Measurements from ENCODE around the gene TMSB4Y. TPM values are rescaled to one million over a fixed set of nuclear protein-coding genes. Genes with fewer than 3 reads are reported as not detected.

TMSB4Y gene
- polyA plus RNA-seq, 4 donors: 2.2 to 3.9 (median 2.5) TPM; not detected in 1

DNA sequence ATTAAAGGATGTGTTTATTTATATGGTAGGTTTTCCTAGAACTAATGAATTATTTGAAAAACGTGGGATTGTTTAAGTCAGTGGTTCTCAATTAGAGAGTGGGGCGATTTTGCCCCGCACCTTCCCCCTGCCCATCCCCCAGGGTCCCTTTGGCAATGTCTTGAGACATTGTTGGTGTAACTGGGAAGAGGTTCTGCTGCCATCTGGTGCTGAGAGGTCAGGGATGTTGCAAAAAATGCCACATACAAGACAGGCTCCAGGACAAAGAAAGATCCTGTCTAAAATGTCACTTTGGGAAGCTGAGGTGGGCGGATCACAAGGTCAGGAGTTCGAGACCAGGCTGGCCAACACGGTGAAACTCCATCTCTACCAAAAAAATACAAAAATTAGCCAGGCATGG, 25.8 kb downstream of the TMSB4Y start:
- no peak overlapping the region for H3K27ac ChIP-seq (ENCODE audit: low read depth in 1 of 3, low read length in 2 of 3)
- FAIRE-seq: no peak
- H3K4me1 ChIP-seq (ENCODE audit: control insufficient read depth in 3 of 3, insufficient read depth in 2 of 3, low read depth in 1 of 3, low read length in 2 of 3): no peaks in the 10 kb centered on the region
- H3K36me3 ChIP-seq (ENCODE audit: control insufficient read depth in 3 of 3, insufficient read depth in 2 of 3, low read depth in 1 of 3, low read length in 3 of 3): no peaks in the 10 kb centered on the region
- peak in 1 of 2 donors; percentile 1 for DNase-seq
- no peak overlapping the region for H3K4me3 ChIP-seq (ENCODE audit: low read depth in 1 of 3, low read length in 3 of 3)
- 77 to 79% methylated on average over 6 of the region's 6 CpGs; no CpG with 5 or more reads in 1 of the 3 donors for WGBS, 3 donors
- no peaks in the 10 kb centered on the region for H3K27me3 ChIP-seq (ENCODE audit: control insufficient read depth in 3 of 3, insufficient read depth in 3 of 3, low read length in 3 of 3)
- no peaks in the 10 kb centered on the region for H3K9me3 ChIP-seq (ENCODE audit: control insufficient read depth in 2 of 2, insufficient read depth in 1 of 2, low read depth in 1 of 2, low read length in 1 of 2)

DNA sequence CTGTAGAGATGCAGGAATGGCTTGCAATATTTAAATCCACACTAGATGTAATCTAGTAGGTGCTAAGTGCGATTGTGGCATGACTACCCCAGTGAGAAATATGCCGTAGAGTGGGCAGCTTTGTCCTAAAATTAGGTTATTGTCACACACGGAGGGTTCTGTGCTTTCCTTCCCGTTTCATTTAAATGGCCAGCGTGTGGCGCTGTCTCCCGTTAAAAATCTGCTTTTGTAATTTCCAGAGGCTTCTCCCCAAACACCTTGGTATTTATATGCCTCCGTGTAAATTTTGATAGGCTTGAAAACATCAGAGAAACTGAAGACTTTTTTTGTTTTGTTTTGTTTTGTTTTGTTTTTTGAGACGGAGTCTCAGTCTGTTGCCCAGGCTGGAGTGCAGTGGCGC, 34.9 kb downstream of the TMSB4Y start:
- Histone ChIP-seq H3K4me3 (ENCODE audit: low read depth in 1 of 3, low read length in 3 of 3) (no peak overlapping the region), H3K4me1 (ENCODE audit: control insufficient read depth in 3 of 3, insufficient read depth in 2 of 3, low read depth in 1 of 3, low read length in 2 of 3) (no peaks in the 10 kb centered on the region), H3K36me3 (ENCODE audit: control insufficient read depth in 3 of 3, insufficient read depth in 2 of 3, low read depth in 1 of 3, low read length in 3 of 3) (no peaks in the 10 kb centered on the region), H3K27ac (ENCODE audit: low read depth in 1 of 3, low read length in 2 of 3) (no peak overlapping the region), H3K9me3 (ENCODE audit: control insufficient read depth in 2 of 2, insufficient read depth in 1 of 2, low read depth in 1 of 2, low read length in 1 of 2) (no peaks in the 10 kb centered on the region), H3K27me3 (ENCODE audit: control insufficient read depth in 3 of 3, insufficient read depth in 3 of 3, low read length in 3 of 3) (no peaks in the 10 kb centered on the region)
- WGBS, 3 donors: 23 to 36% methylated on average over 10 of the region's 10 CpGs; no CpG with 5 or more reads in 1 of the 3 donors
- FAIRE-seq (no peak), DNase-seq (peak; percentile 6 to 15)

DNA sequence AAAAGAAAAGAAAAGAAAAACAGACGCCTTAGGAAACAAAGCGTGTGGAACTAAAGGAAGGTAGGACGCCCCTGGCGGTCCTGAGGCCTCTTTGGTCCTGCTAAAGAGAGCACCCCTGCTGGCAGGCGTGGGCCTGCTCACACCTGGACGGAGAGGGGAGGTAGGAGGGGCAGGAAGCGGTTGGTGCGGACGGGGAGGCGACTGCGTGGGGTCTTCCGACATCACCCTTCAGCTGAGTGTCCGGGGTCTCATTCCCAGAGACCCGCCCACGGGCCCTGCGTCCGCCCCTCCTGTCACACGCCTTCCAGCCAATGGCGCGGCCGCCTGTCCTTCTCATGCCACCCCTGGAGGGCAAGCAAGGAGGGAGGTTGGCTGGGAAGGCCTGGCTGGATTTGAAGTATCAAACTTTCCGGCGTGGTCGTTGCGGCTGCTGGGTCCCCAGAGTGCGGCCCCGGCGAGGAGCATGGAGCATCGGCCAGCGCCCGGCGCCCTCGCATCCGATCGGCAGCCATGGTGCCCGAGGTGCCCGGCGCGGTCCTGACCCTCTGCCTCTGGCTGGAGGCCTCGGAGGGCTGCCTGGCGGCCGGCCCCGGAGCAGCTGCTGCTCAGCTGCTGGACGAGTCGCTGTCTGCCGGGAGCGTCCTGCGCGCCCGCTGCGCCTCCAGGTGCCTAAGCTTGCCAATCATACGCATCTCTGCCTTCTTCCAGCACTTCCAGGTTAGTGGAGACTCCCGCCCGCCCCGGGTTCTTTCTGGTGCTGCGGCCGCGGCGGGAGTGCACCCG, 47.8 kb downstream of the TMSB4Y start:
- peak; percentile 23 to 50 for DNase-seq
- FAIRE-seq: no peak
- peak overlapping the region in 2 of 3 donors; percentile 35 to 41 for H3K4me3 ChIP-seq (ENCODE audit: low read depth in 1 of 3, low read length in 3 of 3)
- no peak overlapping the region for H3K27ac ChIP-seq (ENCODE audit: low read depth in 1 of 3, low read length in 2 of 3)
- no peaks in the 10 kb centered on the region for H3K9me3 ChIP-seq (ENCODE audit: control insufficient read depth in 2 of 2, insufficient read depth in 1 of 2, low read depth in 1 of 2, low read length in 1 of 2)
- H3K27me3 ChIP-seq (ENCODE audit: control insufficient read depth in 3 of 3, insufficient read depth in 3 of 3, low read length in 3 of 3): peaks cover 0 to 2% (median 0%) of the 10 kb centered on the region in 3 donors
- H3K4me1 ChIP-seq (ENCODE audit: control insufficient read depth in 3 of 3, insufficient read depth in 2 of 3, low read depth in 1 of 3, low read length in 2 of 3): no peaks in the 10 kb centered on the region
- no peaks in the 10 kb centered on the region for H3K36me3 ChIP-seq (ENCODE audit: control insufficient read depth in 3 of 3, insufficient read depth in 2 of 3, low read depth in 1 of 3, low read length in 3 of 3)
- WGBS, 3 donors: 0% methylated on average over 9 to 60 of the region's 60 CpGs; no CpG with 5 or more reads in 1 of the 3 donors

DNA sequence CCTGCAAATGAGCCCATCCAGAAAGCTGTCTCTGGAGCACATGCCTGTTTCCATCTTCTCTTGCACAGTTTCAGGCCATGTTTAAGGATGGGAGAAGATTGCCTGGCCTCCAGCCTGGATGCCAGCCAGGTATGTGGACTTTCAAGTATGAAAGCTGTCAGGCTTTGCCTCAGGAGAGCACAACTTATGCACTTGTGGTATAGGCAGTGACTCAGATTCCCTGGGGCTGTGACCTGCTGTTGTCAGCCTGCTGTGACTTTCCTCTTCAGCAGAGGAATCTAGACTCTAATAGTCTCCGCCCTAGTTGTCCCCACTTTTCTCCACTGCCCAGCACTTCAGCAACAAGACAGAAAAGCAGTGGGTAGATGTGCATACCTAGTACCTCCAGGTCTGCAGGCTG, 51.0 kb downstream of the TMSB4Y start:
- H3K4me1 ChIP-seq (ENCODE audit: control insufficient read depth in 3 of 3, insufficient read depth in 2 of 3, low read depth in 1 of 3, low read length in 2 of 3): no peaks in the 10 kb centered on the region
- H3K27ac ChIP-seq (ENCODE audit: low read depth in 1 of 3, low read length in 2 of 3): no peak overlapping the region
- H3K4me3 ChIP-seq (ENCODE audit: low read depth in 1 of 3, low read length in 3 of 3): no peak overlapping the region
- no peaks in the 10 kb centered on the region for H3K9me3 ChIP-seq (ENCODE audit: control insufficient read depth in 2 of 2, insufficient read depth in 1 of 2, low read depth in 1 of 2, low read length in 1 of 2)
- no peaks in the 10 kb centered on the region for H3K36me3 ChIP-seq (ENCODE audit: control insufficient read depth in 3 of 3, insufficient read depth in 2 of 3, low read depth in 1 of 3, low read length in 3 of 3)
- DNase-seq (no peak), FAIRE-seq (no peak)
- 88 to 100% methylated on average over 1 of the region's 1 CpG; no CpG with 5 or more reads in 1 of the 3 donors for WGBS, 3 donors
- peaks cover 0 to 2% (median 0%) of the 10 kb centered on the region in 3 donors for H3K27me3 ChIP-seq (ENCODE audit: control insufficient read depth in 3 of 3, insufficient read depth in 3 of 3, low read length in 3 of 3)

Other genes starting within 250 kb of the TMSB4Y start
- gene UTY, start 223.9 kb upstream of the TMSB4Y start, polyA plus RNA-seq: 10 to 100 TPM in 1 of 4 donors, 1 to 10 TPM in 2, not detected in 1; 3.3 to 15.4 (median 3.8) TPM